ENCODE results near the gene CCNI2.

Gene CCNI2

GRCh38 chr5:132782101-132782500 is 34.9 kb downstream of the CCNI2 start:
- TF ChIP-seq RAD21 (IDR thresholded peaks at IDR 0.05; ENCODE audit: low read depth) = no peak
- TF ChIP-seq FOXM1 (IDR thresholded peaks at IDR 0.05; ENCODE audit: borderline replicate concordance, low read depth) = no peak
- TF ChIP-seq EP300 (IDR thresholded peaks at IDR 0.05; ENCODE audit: borderline replicate concordance) = no peak
- no peak for TF ChIP-seq CEBPB (IDR thresholded peaks at IDR 0.05)
- no peak for TF ChIP-seq NFIC (IDR thresholded peaks at IDR 0.05)

DNA sequence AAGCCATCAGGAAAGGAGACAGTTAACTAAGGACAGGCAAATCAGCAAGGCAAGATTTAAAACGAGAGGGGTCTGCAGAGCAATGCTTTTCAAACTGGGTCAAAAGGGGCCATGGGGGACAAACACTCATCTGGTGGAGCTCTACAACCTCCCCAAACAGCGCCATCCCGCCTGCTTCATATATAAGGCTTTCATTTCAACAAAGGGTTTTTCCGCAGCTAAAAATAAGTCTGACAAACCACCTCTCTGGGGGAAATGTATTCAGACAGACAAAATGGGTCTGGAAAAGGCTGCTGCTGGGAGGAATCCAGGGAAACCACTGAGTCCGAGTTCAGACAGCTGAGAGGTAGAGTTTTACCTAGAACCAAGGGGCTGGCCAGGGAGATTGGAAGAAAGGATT is 38.1 kb downstream of the CCNI2 start:
- TF ChIP-seq FOXM1 (IDR thresholded peaks at IDR 0.05; ENCODE audit: borderline replicate concordance, low read depth) (no peak), CEBPB (IDR thresholded peaks at IDR 0.05) (no peak), EGR1 (IDR thresholded peaks at IDR 0.05) (no peak), TCF12 (IDR thresholded peaks at IDR 0.05; ENCODE audit: low read depth) (no peak), RAD21 (IDR thresholded peaks at IDR 0.05; ENCODE audit: low read depth) (no peak), YY1 (IDR thresholded peaks at IDR 0.05; ENCODE audit: low read depth) (no peak), TEAD4 (IDR thresholded peaks at IDR 0.05) (no peak), CREB1 (IDR thresholded peaks at IDR 0.05; ENCODE audit: low read depth) (no peak), NFIC (IDR thresholded peaks at IDR 0.05) (no peak), REST (IDR thresholded peaks at IDR 0.05; ENCODE audit: low read depth) (no peak), TAF1 (IDR thresholded peaks at IDR 0.05; ENCODE audit: low read depth) (no peak), EP300 (IDR thresholded peaks at IDR 0.05; ENCODE audit: borderline replicate concordance) (no peak), ZBTB7A (IDR thresholded peaks at IDR 0.05; ENCODE audit: low read depth) (no peak)
- TF ChIP-seq, protein P1, sequence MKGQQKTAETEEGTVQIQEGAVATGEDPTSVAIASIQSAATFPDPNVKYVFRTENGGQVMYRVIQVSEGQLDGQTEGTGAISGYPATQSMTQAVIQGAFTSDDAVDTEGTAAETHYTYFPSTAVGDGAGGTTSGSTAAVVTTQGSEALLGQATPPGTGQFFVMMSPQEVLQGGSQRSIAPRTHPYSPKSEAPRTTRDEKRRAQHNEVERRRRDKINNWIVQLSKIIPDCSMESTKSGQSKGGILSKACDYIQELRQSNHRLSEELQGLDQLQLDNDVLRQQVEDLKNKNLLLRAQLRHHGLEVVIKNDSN (IDR thresholded peaks at IDR 0.05) = no peak
- TF ChIP-seq, protein P2, sequence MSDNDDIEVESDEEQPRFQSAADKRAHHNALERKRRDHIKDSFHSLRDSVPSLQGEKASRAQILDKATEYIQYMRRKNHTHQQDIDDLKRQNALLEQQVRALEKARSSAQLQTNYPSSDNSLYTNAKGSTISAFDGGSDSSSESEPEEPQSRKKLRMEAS (IDR thresholded peaks at IDR 0.05) = no peak

DNA sequence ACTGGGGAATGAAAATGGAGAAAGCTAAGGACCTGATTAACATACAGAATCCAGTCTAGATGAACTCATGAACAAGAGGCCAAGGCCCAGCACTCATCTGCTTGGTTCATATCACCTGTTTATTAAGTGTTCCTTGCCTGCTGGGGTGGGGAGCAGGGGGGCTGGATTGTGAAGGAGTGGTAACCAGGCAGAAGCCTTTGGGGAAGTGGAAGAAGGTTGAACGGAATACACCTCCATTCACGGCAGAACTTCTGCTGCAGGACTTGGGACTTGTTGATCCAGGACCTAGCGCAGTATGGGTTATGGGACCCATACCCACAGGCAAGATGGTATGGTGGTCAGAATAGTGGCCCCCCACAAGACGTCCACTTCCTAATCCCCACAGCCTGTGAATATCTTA is 38.6 kb downstream of the CCNI2 start:
- TF ChIP-seq, protein P2 (IDR thresholded peaks at IDR 0.05) = no peak
- no peak for TF ChIP-seq CEBPB (IDR thresholded peaks at IDR 0.05)
- TF ChIP-seq EGR1 (IDR thresholded peaks at IDR 0.05) = no peak
- TF ChIP-seq ZBTB7A (IDR thresholded peaks at IDR 0.05; ENCODE audit: low read depth) = no peak
- TF ChIP-seq RAD21 (IDR thresholded peaks at IDR 0.05; ENCODE audit: low read depth) = no peak
- TF ChIP-seq TAF1 (IDR thresholded peaks at IDR 0.05; ENCODE audit: low read depth) = no peak
- TF ChIP-seq, protein P1 (IDR thresholded peaks at IDR 0.05) = no peak
- no peak for TF ChIP-seq NFIC (IDR thresholded peaks at IDR 0.05)
- TF ChIP-seq TCF12 (IDR thresholded peaks at IDR 0.05; ENCODE audit: low read depth) = no peak
- no peak for TF ChIP-seq REST (IDR thresholded peaks at IDR 0.05; ENCODE audit: low read depth)
- no peak for TF ChIP-seq CREB1 (IDR thresholded peaks at IDR 0.05; ENCODE audit: low read depth)
- TF ChIP-seq TEAD4 (IDR thresholded peaks at IDR 0.05) = no peak
- no peak for TF ChIP-seq FOXM1 (IDR thresholded peaks at IDR 0.05; ENCODE audit: borderline replicate concordance, low read depth)
- no peak for TF ChIP-seq YY1 (IDR thresholded peaks at IDR 0.05; ENCODE audit: low read depth)
- no peak for TF ChIP-seq EP300 (IDR thresholded peaks at IDR 0.05; ENCODE audit: borderline replicate concordance)

GRCh38 chr5:132787076-132787475 is 39.9 kb downstream of the CCNI2 start:
- TF ChIP-seq NFIC (IDR thresholded peaks at IDR 0.05) = no peak
- TF ChIP-seq EP300 (IDR thresholded peaks at IDR 0.05; ENCODE audit: borderline replicate concordance) = no peak
- no peak for TF ChIP-seq TAF1 (IDR thresholded peaks at IDR 0.05; ENCODE audit: low read depth)
- TF ChIP-seq, protein P2 (IDR thresholded peaks at IDR 0.05) = no peak
- TF ChIP-seq TEAD4 (IDR thresholded peaks at IDR 0.05) = no peak
- no peak for TF ChIP-seq RAD21 (IDR thresholded peaks at IDR 0.05; ENCODE audit: low read depth)
- no peak for TF ChIP-seq ZBTB7A (IDR thresholded peaks at IDR 0.05; ENCODE audit: low read depth)

DNA sequence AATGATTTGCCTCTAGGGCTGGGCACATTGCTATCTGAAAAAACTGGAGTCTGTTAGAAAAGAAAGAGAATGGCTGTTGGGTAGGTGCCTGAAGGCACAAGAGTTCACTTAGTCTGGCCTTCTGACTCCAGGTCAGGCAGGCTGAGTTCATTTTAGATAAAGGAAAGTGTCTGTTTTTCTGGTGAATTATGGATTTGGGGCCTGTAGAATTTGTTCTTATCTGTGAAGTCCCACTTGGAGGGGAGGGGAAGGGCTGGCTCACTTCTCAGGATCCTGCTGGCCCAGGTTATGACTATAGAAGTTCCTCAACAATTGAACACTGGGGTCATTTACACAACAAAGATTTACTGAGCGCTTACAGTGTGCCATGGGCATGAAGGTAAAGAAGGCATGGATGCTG is 41.3 kb downstream of the CCNI2 start:
- TF ChIP-seq NFIC (IDR thresholded peaks at IDR 0.05) (no peak), RAD21 (IDR thresholded peaks at IDR 0.05; ENCODE audit: low read depth) (no peak), TCF12 (IDR thresholded peaks at IDR 0.05; ENCODE audit: low read depth) (no peak), YY1 (IDR thresholded peaks at IDR 0.05; ENCODE audit: low read depth) (no peak), CEBPB (IDR thresholded peaks at IDR 0.05) (no peak), EGR1 (IDR thresholded peaks at IDR 0.05) (no peak), REST (IDR thresholded peaks at IDR 0.05; ENCODE audit: low read depth) (no peak), CREB1 (IDR thresholded peaks at IDR 0.05; ENCODE audit: low read depth) (no peak), TEAD4 (IDR thresholded peaks at IDR 0.05) (no peak)
- TF ChIP-seq, protein P2 (IDR thresholded peaks at IDR 0.05) = no peak
- TF ChIP-seq, protein P1 (IDR thresholded peaks at IDR 0.05) = no peak

Measured in Ishikawa (cell line).